ENCODE results near the gene TSPAN19. TPM values are rescaled to one million over a fixed set of nuclear protein-coding genes. Genes with fewer than 3 reads are reported as not detected.

Gene TSPAN19
- total RNA-seq, 1 experiment from 2014 or later, result not detected

DNA sequence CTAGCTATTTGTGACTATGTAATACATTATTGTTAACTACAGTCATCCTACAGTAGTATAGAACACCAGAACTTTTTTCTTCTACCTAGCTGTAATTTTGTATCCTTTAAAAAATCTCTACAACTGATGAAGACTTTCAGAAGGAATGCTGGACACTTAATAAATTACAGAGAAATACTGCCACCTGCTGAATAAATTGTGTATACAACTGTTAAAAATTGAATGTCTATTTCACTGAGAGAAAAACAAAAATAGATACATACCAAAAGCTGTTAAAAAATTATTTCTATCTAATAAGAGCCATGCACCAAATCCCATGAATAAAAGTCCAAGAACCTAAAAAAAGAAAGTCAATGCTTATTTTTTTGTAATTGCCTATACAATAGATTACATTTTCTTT lies 6.6 kb downstream of the TSPAN19 start:
- no peaks in the 10 kb centered on the region for H3K36me3 ChIP-seq (ENCODE audit: low read depth)
- H3F3A ChIP-seq (ENCODE audit: insufficient read depth, low read depth), result no peaks in the 10 kb centered on the region
- TF ChIP-seq EZH2 (IDR thresholded peaks at IDR 0.05; ENCODE audit: low read depth), result no peak
- TF ChIP-seq, protein P1, sequence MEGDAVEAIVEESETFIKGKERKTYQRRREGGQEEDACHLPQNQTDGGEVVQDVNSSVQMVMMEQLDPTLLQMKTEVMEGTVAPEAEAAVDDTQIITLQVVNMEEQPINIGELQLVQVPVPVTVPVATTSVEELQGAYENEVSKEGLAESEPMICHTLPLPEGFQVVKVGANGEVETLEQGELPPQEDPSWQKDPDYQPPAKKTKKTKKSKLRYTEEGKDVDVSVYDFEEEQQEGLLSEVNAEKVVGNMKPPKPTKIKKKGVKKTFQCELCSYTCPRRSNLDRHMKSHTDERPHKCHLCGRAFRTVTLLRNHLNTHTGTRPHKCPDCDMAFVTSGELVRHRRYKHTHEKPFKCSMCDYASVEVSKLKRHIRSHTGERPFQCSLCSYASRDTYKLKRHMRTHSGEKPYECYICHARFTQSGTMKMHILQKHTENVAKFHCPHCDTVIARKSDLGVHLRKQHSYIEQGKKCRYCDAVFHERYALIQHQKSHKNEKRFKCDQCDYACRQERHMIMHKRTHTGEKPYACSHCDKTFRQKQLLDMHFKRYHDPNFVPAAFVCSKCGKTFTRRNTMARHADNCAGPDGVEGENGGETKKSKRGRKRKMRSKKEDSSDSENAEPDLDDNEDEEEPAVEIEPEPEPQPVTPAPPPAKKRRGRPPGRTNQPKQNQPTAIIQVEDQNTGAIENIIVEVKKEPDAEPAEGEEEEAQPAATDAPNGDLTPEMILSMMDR (conservative IDR thresholded peaks at IDR 0.05), result peak; percentile 79
- no peaks in the 10 kb centered on the region for H3K4me1 ChIP-seq (replicated peaks; ENCODE audit: insufficient read depth)
- no peaks in the 10 kb centered on the region for H3K27me3 ChIP-seq (ENCODE audit: insufficient read depth, low read depth)
- ChIA-PET POLR2A (ENCODE audit: unreplicated experiment) (no interaction called here), CTCF (no interaction called here)
- H3K9me3 ChIP-seq (ENCODE audit: insufficient read depth, low read depth), result no peaks in the 10 kb centered on the region
- no TSS peak for BruUV-seq (replicated peaks)
- intact Hi-C loops (cut with micrococcal nuclease; ENCODE audit: unreplicated experiment), result loop anchor here (1.0 kb wide), 1 partner anchor 155 kb away; no protein-coding TSS in a partner anchor
- H4K20me1 ChIP-seq (ENCODE audit: insufficient read depth), result no peaks in the 10 kb centered on the region
- no peak overlapping the region for H2AFZ ChIP-seq
- no peak for DNase-seq
- H3K9me2 ChIP-seq (ENCODE audit: insufficient read depth), result no peaks in the 10 kb centered on the region
- no peaks in the 10 kb centered on the region for H3K79me2 ChIP-seq (ENCODE audit: low read depth)
- no peak overlapping the region for H3K4me2 ChIP-seq
- H3K4me3 ChIP-seq, result no peak overlapping the region
- no peak overlapping the region for H3K27ac ChIP-seq

DNA sequence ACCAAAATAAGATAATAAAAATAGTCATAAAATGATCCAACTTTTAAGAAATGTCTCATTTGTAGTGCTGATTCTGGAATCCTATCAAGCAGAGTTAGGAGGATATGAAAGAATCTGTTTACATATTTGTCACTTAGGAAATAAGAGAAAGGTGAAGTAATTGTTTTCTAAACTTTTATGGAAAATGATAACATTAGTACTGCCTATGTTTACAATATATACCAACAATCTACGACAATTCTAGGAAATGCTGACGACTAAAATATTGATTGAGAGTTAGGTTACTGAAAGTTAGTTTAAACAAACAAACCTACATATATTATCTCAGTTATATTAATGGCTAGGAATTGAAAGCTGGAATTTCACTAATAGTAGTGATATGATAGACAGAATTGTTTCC lies 18.0 kb downstream of the TSPAN19 start:
- BruUV-seq (replicated peaks), result no TSS peak
- H3K4me3 ChIP-seq, result no peak overlapping the region
- TF ChIP-seq EZH2 (IDR thresholded peaks at IDR 0.05; ENCODE audit: low read depth), result no peak
- TF ChIP-seq, protein P1 (conservative IDR thresholded peaks at IDR 0.05), result no peak
- CTCF ChIA-PET, result no interaction called here
- no peak for DNase-seq
- H3K4me2 ChIP-seq, result no peak overlapping the region
- H3K9me3 ChIP-seq (ENCODE audit: insufficient read depth, low read depth), result no peaks in the 10 kb centered on the region
- no peaks in the 10 kb centered on the region for H3F3A ChIP-seq (ENCODE audit: insufficient read depth, low read depth)
- no peaks in the 10 kb centered on the region for H4K20me1 ChIP-seq (ENCODE audit: insufficient read depth)
- intact Hi-C loops (cut with micrococcal nuclease; ENCODE audit: unreplicated experiment), result no loop called here
- H3K4me1 ChIP-seq (replicated peaks; ENCODE audit: insufficient read depth), result 0 out of 2 replicates have a peak, but pooled peaks cover 6% of the 10 kb centered on the region
- no peaks in the 10 kb centered on the region for H3K9me2 ChIP-seq (ENCODE audit: insufficient read depth)
- no peak overlapping the region for H2AFZ ChIP-seq
- H3K27me3 ChIP-seq (ENCODE audit: insufficient read depth, low read depth), result no peaks in the 10 kb centered on the region
- H3K36me3 ChIP-seq (ENCODE audit: low read depth), result no peaks in the 10 kb centered on the region
- no peaks in the 10 kb centered on the region for H3K79me2 ChIP-seq (ENCODE audit: low read depth)
- POLR2A ChIA-PET (ENCODE audit: unreplicated experiment), result no interaction called here
- H3K27ac ChIP-seq, result no peak overlapping the region

DNA sequence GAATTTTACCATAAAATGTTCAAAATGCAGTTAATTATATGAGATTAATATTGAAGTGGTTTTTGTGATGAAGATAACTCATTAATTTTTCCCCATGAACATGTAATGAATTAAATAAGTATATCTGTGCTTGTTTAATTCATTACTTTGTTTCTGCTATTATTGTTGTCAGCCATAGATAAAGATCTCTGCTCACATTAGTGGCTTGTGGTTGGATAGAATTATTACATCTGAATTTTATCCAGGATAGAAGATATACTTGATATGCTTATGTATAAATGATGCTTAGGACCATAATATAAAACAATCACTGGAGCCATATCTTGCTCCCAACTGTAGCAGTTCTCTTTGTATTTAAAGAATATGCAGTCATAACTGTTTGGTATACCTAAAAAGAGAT lies 18.5 kb downstream of the TSPAN19 start:
- TF ChIP-seq, protein P1 (conservative IDR thresholded peaks at IDR 0.05), result no peak
- no peak for TF ChIP-seq EZH2 (IDR thresholded peaks at IDR 0.05; ENCODE audit: low read depth)
- POLR2A ChIA-PET (ENCODE audit: unreplicated experiment), result no interaction called here
- no peak overlapping the region for H2AFZ ChIP-seq

More for the DNA sequence above, 18.5 kb downstream of the TSPAN19 start:
- Histone ChIP-seq H3F3A (ENCODE audit: insufficient read depth, low read depth) (no peaks in the 10 kb centered on the region), H3K9me3 (ENCODE audit: insufficient read depth, low read depth) (no peaks in the 10 kb centered on the region), H3K9me2 (ENCODE audit: insufficient read depth) (no peaks in the 10 kb centered on the region), H3K27ac (no peak overlapping the region), H3K4me2 (no peak overlapping the region), H3K4me1 (replicated peaks; ENCODE audit: insufficient read depth) (0 out of 2 replicates have a peak, but pooled peaks cover 6% of the 10 kb centered on the region), H3K79me2 (ENCODE audit: low read depth) (no peaks in the 10 kb centered on the region), H4K20me1 (ENCODE audit: insufficient read depth) (no peaks in the 10 kb centered on the region), H3K4me3 (no peak overlapping the region), H3K36me3 (ENCODE audit: low read depth) (no peaks in the 10 kb centered on the region), H3K27me3 (ENCODE audit: insufficient read depth, low read depth) (no peaks in the 10 kb centered on the region)
- CTCF ChIA-PET, result no interaction called here
- no peak for DNase-seq
- no TSS peak for BruUV-seq (replicated peaks)
- intact Hi-C loops (cut with micrococcal nuclease; ENCODE audit: unreplicated experiment), result no loop called here

All from PC-9 (cell line).